Choroid plexus epithelial cell (primary cell): ENCODE measurements around the gene MGAT4A.

Experiments
- DNase-seq: peaks from one replicate; pipeline ENCODE4 v3.0.0-alpha.2; 2010; ENCODE audit warnings: low read depth
- H3K4me3 ChIP-seq: 2 replicates; pipeline ENCODE4 v1.5.1; 2011; ENCODE audit warnings: low read depth, mild to moderate bottlenecking, control low read depth, low read length, moderate library complexity
- TF ChIP-seq, protein P1 (sequence below): conservative IDR thresholded peaks from 2 replicates; pipeline ENCODE4 v1.5.1; 2011; ENCODE audit warnings: low read depth, mild to moderate bottlenecking, control low read depth, inconsistent platforms, low read length, moderate library complexity

The MGAT4A gene

DNA sequence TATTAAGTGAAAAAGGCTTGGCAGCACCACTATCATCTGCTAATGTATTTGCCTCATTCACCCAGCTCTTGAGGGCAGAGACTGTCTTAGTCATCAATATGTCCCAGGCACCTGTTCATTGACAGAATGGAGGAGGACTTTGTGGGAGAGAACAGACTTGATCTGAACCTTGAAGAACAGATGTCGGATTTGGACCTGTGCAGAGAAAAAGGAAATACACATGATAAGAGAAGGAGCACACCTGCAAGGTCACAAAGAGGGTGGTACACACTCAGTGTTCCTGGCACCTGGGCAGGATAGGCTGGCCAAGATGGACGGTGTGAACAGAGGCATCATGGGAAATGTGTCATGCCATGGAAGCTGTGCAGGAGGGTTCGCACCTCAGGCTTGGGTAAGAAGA lies 7.4 kb upstream of the MGAT4A start:
- TF ChIP-seq, protein P1, sequence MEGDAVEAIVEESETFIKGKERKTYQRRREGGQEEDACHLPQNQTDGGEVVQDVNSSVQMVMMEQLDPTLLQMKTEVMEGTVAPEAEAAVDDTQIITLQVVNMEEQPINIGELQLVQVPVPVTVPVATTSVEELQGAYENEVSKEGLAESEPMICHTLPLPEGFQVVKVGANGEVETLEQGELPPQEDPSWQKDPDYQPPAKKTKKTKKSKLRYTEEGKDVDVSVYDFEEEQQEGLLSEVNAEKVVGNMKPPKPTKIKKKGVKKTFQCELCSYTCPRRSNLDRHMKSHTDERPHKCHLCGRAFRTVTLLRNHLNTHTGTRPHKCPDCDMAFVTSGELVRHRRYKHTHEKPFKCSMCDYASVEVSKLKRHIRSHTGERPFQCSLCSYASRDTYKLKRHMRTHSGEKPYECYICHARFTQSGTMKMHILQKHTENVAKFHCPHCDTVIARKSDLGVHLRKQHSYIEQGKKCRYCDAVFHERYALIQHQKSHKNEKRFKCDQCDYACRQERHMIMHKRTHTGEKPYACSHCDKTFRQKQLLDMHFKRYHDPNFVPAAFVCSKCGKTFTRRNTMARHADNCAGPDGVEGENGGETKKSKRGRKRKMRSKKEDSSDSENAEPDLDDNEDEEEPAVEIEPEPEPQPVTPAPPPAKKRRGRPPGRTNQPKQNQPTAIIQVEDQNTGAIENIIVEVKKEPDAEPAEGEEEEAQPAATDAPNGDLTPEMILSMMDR, result no peak
- DNase-seq, result no peak
- H3K4me3 ChIP-seq, result no peak overlapping the region

DNA sequence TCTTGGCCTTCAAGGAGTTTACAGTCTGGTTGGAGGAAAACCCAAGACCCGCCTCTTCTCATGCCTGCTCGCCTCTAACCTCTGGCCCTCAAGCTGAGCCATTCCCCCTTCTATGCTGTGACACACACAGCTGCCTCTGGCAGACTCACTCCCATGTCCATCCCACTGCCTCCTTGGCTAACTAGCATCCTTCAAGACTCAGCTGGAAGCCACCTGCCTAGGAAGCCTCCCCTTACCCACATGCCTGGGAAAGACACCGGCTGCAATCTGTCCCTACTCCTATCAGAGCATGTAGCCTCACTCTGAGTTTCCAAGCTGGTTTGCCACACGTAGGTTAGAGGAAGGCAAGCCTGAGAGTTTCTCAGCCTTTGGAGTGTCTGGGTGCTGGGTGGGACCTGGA lies 6.9 kb upstream of the MGAT4A start:
- H3K4me3 ChIP-seq, result no peak overlapping the region
- no peak for DNase-seq
- TF ChIP-seq, protein P1, result no peak

DNA sequence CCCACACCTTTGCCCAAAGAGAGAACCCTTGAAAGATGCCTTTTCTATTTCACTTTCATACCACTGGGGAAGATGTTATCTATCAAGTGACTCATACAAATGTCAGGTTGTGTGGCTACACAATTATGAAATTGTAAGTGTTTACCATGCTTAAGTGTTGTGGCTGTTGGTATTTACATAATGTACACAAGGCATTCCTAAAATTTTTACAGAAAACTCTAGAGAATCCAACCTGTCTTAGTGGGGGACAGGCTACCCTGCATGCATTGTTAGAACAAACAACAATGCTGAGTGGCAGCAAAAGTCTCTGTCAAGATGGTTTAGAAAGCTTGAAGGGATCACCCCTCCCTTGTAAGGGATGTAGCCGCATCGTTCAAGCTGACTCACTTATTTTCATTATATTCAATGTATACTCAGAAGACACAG lies 5.5 kb upstream of the MGAT4A start:
- no peak overlapping the region for H3K4me3 ChIP-seq
- TF ChIP-seq, protein P1, result no peak
- no peak for DNase-seq

DNA sequence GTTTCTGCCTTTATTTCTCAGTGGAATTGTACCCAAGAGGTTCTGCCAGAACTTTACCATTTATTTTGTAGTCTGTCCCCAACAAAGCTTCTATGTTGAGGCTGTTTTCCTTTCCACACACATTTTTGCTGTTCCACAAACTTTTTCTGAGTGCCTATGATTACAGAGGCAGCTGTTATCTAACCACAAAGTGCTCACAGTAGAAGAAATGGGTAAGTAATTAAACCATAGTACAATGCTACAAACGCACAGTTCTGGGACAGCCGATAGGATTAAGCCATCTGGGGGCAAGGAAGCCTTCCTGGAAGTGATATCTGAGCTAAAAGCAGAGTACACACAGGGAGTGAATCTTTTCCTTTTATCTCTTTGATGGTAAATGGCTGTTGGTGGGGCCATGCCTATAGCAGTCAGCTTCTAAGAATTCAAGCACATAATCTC lies 3.9 kb upstream of the MGAT4A start:
- TF ChIP-seq, protein P1, result no peak
- DNase-seq, result no peak
- no peak overlapping the region for H3K4me3 ChIP-seq

DNA sequence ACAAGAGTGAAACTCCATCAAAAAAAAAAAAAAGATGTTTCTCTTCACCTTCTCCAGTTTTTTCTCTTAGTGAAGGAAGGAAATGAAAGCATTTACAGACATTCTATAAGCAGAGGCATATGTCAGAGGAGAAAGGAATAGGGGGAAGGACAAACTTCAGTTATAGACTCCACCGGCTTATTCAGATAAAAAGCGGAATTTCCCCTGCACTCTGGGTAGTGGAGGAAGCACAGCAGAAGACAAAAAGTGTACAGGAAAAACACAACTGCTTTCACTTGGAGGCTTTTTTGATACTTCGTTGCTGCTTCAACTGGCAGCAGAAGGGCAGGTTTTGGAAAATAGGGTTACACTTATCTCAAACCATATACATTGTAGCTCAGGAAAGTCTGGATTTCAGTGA lies 3.2 kb upstream of the MGAT4A start:
- H3K4me3 ChIP-seq, result no peak overlapping the region
- DNase-seq, result no peak
- TF ChIP-seq, protein P1, result no peak

DNA sequence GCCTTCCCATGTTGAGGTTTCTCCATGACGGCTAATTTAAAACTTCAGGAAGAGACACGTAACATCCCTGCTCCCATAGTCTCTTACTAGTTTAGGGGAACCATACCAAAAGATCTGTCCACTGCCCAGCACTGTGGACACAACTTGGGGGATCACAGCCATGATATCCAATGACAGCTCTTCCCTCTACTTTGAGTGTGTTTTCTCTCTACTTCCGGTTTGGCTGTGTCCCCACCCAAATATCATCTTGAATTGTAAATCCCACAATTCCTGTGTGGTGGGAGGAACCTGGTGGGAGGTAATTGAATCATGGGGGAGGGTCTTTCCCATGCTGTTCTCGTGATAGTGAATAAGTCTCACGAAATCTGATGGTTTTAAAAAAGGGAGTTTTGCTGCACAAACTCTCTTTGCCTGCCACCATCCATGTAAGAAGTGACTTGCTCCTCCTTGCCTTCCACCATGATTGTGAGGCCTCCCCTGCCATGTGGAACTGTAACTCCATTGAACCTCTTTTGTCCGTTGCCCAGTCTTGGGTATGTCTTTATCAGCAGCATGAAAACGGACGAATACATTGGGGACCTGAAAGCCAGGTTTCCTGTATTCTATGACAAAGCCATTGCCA lies 1.6 kb upstream of the MGAT4A start:
- H3K4me3 ChIP-seq, result no peak overlapping the region
- TF ChIP-seq, protein P1, result no peak
- DNase-seq, result no peak

DNA sequence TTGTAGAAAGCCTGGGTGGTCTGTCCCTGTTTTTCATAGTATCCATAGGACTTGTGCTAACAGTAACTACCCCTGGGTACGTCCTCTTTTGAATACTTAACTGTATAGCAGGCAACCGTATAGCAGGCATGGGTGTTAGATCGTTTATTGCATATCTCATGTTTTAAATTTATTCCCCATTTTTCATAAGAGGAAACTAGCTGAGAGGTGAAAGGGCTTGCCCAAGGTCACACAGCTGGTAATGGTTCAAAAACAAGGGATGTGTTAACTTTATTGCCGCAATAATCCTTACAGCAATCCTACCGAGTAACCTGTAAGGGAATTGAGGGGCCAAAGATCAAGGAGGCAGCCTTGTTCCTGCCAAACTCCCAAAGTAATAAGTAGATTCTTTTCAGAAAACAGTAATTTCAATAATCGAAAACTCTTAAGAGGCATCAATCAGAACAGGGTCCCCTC lies 990 bp upstream of the MGAT4A start:
- TF ChIP-seq, protein P1, result no peak
- H3K4me3 ChIP-seq, result no peak overlapping the region
- no peak for DNase-seq
